ENCODE measurements around the gene ARFIP2.

Gene ARFIP2

DNA sequence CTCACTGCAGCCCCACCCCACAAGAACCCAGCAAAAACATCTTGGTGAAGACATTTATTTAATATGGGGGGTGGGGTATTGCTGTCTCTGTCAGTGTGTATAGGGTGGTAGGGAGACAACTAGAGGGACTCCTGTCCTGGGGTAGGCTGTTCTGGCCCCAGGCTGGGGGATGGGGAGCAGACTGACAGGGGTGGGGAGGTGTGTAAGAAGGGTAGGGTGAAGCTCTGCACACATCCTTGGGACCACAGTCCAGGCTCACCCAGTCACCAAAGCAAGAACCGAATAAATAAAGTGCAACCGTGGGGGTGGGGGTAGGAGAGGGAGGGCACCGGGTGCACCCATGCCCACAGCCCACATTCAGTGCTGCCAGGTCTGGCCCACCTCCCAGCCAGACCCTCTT, 32.6 kb downstream of the ARFIP2 start:
- no peak overlapping the region for H3K4me3 ChIP-seq (replicated peaks; ENCODE audit: low read depth, low read length)
- DNase-seq (ENCODE audit: low read depth) = no peak
- TF ChIP-seq, protein P1, sequence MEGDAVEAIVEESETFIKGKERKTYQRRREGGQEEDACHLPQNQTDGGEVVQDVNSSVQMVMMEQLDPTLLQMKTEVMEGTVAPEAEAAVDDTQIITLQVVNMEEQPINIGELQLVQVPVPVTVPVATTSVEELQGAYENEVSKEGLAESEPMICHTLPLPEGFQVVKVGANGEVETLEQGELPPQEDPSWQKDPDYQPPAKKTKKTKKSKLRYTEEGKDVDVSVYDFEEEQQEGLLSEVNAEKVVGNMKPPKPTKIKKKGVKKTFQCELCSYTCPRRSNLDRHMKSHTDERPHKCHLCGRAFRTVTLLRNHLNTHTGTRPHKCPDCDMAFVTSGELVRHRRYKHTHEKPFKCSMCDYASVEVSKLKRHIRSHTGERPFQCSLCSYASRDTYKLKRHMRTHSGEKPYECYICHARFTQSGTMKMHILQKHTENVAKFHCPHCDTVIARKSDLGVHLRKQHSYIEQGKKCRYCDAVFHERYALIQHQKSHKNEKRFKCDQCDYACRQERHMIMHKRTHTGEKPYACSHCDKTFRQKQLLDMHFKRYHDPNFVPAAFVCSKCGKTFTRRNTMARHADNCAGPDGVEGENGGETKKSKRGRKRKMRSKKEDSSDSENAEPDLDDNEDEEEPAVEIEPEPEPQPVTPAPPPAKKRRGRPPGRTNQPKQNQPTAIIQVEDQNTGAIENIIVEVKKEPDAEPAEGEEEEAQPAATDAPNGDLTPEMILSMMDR (IDR thresholded peaks at IDR 0.05; ENCODE audit: low read length, missing control alignments) = no peak

DNA sequence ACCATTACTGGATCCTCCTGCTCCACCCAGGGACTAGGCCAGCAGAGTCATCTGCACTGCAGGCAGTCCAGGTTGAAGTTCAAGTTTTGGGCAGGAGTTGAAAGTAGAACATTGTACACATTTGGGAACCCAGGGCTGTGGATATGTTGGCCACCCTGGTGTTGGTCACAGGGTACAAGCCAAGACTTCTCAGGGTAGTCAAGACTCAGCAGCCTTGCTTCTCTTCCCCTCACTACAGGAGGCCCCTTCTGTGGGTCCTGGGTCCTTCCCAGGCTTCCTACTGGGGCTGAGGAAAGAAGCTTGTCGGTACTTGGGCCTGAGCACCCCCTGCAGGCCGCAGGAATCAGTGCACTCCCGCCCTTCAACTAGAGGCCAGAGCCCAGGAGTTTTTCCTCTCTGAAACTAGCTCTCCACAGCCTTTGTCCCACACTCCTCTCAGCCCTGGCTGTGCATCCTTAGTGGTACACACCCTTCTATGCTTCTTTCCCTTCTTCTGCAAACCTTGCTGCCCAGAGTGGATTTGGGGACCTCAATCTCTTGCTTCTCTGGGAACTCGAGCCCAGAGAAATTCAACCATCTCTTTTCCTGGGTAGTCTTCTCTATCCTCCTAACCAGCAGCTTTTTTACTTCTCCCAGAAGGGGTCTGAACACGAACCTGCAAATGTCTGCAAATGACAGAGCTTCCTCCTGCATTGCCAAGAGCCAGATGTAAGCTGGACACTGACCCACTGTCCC, 37.7 kb downstream of the ARFIP2 start:
- DNase-seq (ENCODE audit: low read depth) = peak; percentile 69
- TF ChIP-seq, protein P1 (IDR thresholded peaks at IDR 0.05; ENCODE audit: low read length, missing control alignments) = peak; percentile 92
- H3K4me3 ChIP-seq (replicated peaks; ENCODE audit: low read depth, low read length) = no peak overlapping the region

GRCh38 chr11:6442441-6442840, 38.7 kb downstream of the ARFIP2 start:
- TF ChIP-seq, protein P1 (IDR thresholded peaks at IDR 0.05; ENCODE audit: low read length, missing control alignments) = no peak
- DNase-seq (ENCODE audit: low read depth) = no peak
- no peak overlapping the region for H3K4me3 ChIP-seq (replicated peaks; ENCODE audit: low read depth, low read length)

DNA sequence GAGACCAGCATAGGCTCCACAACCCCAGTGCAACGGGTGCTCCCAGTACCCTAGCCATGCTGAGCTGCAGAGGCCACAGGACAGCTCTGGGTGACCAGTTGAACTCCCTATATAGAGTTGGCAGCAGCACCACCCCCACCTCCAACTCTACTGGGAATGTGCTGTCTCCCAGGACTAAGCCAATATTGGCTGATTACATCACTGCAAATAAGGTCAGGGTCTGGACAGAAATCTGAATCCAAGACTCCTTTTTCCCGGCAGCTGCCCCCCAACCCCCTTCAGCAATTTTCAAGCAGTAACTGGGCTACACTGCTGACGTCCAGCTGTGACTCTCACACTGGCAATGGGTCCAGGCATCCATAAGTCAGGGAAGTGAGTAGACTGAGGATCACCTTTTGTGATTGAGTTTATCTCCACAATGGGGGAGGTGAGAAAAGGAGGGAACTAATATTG, 40.2 kb downstream of the ARFIP2 start, which contains the start of gene HPX:
Gene HPX, minus strand, starts transcription at position 82 of the 453 bp plus-strand sequence. Its CDS starts 24 bp downstream, at position 58.
- H3K4me3 ChIP-seq (replicated peaks; ENCODE audit: low read depth, low read length) = no peak within 1 kb of the TSS
- DNase-seq (ENCODE audit: low read depth) = no peak
- TF ChIP-seq, protein P1 (IDR thresholded peaks at IDR 0.05; ENCODE audit: low read length, missing control alignments) = no peak

DNA sequence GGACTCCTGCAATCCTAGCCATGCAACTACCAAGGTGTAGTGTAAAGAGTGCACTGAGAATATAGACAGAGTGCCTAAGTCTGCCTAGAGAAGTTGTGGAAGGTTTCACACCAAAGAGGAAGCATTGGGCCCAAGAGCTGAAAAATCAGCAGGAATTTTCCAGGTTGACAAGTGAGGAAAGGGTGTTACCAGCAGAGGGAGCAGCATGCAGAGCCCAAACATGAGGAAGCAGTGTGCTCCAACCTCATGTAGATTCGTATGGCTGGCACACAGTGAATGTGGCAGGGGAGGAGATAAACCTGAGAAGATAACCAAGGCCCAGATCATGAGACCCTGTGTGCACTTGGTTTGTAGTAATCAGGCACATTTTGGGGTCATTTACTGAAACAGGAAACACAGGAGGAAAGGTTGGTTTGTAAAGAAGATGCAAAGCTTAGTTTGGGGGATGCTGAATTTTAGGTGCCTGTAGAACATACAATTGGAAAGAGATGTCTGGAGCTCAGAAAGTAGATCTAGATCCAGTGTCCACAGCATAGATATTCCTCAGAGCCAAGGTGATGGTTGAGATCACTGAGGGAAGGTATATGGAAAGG, 42.1 kb downstream of the ARFIP2 start:
- TF ChIP-seq, protein P1 (IDR thresholded peaks at IDR 0.05; ENCODE audit: low read length, missing control alignments) = peak; percentile 94
- DNase-seq (ENCODE audit: low read depth) = peak; percentile 70
- H3K4me3 ChIP-seq (replicated peaks; ENCODE audit: low read depth, low read length) = no peak overlapping the region

GRCh38 chr11:6437993-6438392, 43.1 kb downstream of the ARFIP2 start:
- TF ChIP-seq, protein P1 (IDR thresholded peaks at IDR 0.05; ENCODE audit: low read length, missing control alignments) = no peak

More at GRCh38 chr11:6437993-6438392, 43.1 kb downstream of the ARFIP2 start:
- no peak for DNase-seq (ENCODE audit: low read depth)
- H3K4me3 ChIP-seq (replicated peaks; ENCODE audit: low read depth, low read length) = no peak overlapping the region
